Smooth muscle cell (in vitro differentiated cells): ENCODE measurements around the gene ZKSCAN1. TPM values are rescaled to one million over a fixed set of nuclear protein-coding genes. Genes with fewer than 3 reads are reported as not detected.

ENCODE experiments used
- DNase-seq: peaks from one replicate; lab custom pipeline; 2025; ENCODE audit not compliant: unreplicated experiment; lab: John Stamatoyannopoulos, UW
- H2AFZ ChIP-seq: fragments of 200-600 bp; sonication (generic); 2 replicates; pipeline ENCODE4 v1.6.0; 2016; ENCODE audit warnings: antibody characterized with exemption, low read depth, mild to moderate bottlenecking
- H3F3A ChIP-seq: fragments of 200-600 bp; sonication (generic); 2 replicates; pipeline ENCODE4 v1.6.0; 2017; ENCODE audit warnings: antibody characterized with exemption, low read depth
- H3K27ac ChIP-seq: fragments of 200-600 bp; sonication (generic); 2 replicates; pipeline ENCODE4 v1.5.1; 2016; ENCODE audit warnings: low read depth, mild to moderate bottlenecking
- H3K27me3 ChIP-seq: fragments of 200-600 bp; sonication (generic); 2 replicates; pipeline ENCODE4 v1.6.1; 2016; ENCODE audit warnings: low read depth, mild to moderate bottlenecking
- H3K36me3 ChIP-seq: fragments of 200-600 bp; sonication (generic); 2 replicates; pipeline ENCODE4 v1.5.1; 2016; ENCODE audit warnings: low read depth
- H3K4me1 ChIP-seq: fragments of 200-600 bp; sonication (generic); 2 replicates; pipeline ENCODE4 v1.5.1; 2016; ENCODE audit warnings: low read depth
- H3K4me2 ChIP-seq: fragments of 200-600 bp; sonication (generic); 2 replicates; pipeline ENCODE4 v1.6.0; 2016; ENCODE audit warnings: mild to moderate bottlenecking
- H3K4me3 ChIP-seq: fragments of 200-600 bp; sonication (generic); 2 replicates; pipeline ENCODE4 v1.5.1; 2016; ENCODE audit warnings: mild to moderate bottlenecking
- H3K79me2 ChIP-seq: fragments of 200-600 bp; sonication (generic); 2 replicates; pipeline ENCODE4 v1.6.0; 2016; ENCODE audit warnings: low read depth, mild to moderate bottlenecking
- H3K9ac ChIP-seq: fragments of 200-600 bp; sonication (generic); 2 replicates; pipeline ENCODE4 v1.6.0; 2016; ENCODE audit warnings: low read depth
- H3K9me3 ChIP-seq: fragments of 200-600 bp; sonication (generic); replicated peaks from 2 replicates; pipeline ENCODE4 v1.5.1; 2016; ENCODE audit warnings: low read depth
- H4K20me1 ChIP-seq: fragments of 200-600 bp; sonication (generic); 2 replicates; pipeline ENCODE4 v1.6.0; 2016; ENCODE audit warnings: low read depth
- CTCF ChIP-seq: fragments of 200-600 bp; sonication (generic); IDR thresholded peaks from 2 replicates; pipeline ENCODE4 v1.5.1; 2017; ENCODE audit warnings: borderline replicate concordance, mild to moderate bottlenecking, antibody characterized with exemption; ENCODE audit not compliant: insufficient read depth, poor library complexity, severe bottlenecking
- WGBS: methylation state at CpG from one replicate; pipeline ENCODE4 v1.1.7; 2016; ENCODE audit warnings: low lambda C conversion rate; 5-methylcytosine and 5-hydroxymethylcytosine counted together
- polyA plus RNA-seq: library from polyadenylated mRNA; unstranded; fragments of >200 nt; fragmentation: Nextera tagmentation; extraction: Ambion mirVana; gene quantifications from 2 replicates; pipeline ENCODE4 v1.2.1, GENCODE V29; 2016
- total RNA-seq: library from RNA; depleted of rRNA; stranded (reverse); fragments of >200 nt; gene quantifications from 2 replicates; pipeline ENCODE4 v1.2.3, GENCODE V29; 2014

The ZKSCAN1 gene
- total and polyA plus RNA-seq, 2 experiments from 2014 or later: 26.0 to 43.9 TPM

- peaks cover 10% of the 10 kb centered on the region for H3K4me1 ChIP-seq
- peak overlapping the region; percentile 94 for H3K4me3 ChIP-seq
- H3K9me3 ChIP-seq: no peaks in the 10 kb centered on the region
- peaks cover 69% of the 10 kb centered on the region for H3K79me2 ChIP-seq
- no peak overlapping the region for H3K9ac ChIP-seq
- H3K36me3 ChIP-seq: no peaks in the 10 kb centered on the region
- H3K27ac ChIP-seq: no peak overlapping the region
- H2AFZ ChIP-seq: no peak overlapping the region
- no peaks in the 10 kb centered on the region for H3K27me3 ChIP-seq
- peaks cover 52% of the 10 kb centered on the region for H4K20me1 ChIP-seq
- DNase-seq: no peak
- 92% methylated on average over 11 of the region's 11 CpGs for WGBS
- H3K4me2 ChIP-seq: peak overlapping the region; percentile 97
- TF ChIP-seq CTCF: no peak
- H3F3A ChIP-seq: no peaks in the 10 kb centered on the region
These were observed 1.9 kb downstream of the ZKSCAN1 start for GRCh38 chr7:100017300-100017699.

- H3K27ac ChIP-seq: no peak overlapping the region
- WGBS: 94% methylated on average over 5 of the region's 5 CpGs
These were observed 2.5 kb downstream of the ZKSCAN1 start for GRCh38 chr7:100017875-100018274.

GRCh38 chr7:100019908-100020307, 4.5 kb downstream of the ZKSCAN1 start:
- Histone ChIP-seq H3K27me3 (no peaks in the 10 kb centered on the region), H3K27ac (no peak overlapping the region), H3K9me3 (no peaks in the 10 kb centered on the region), H3K4me1 (peaks cover 10% of the 10 kb centered on the region), H4K20me1 (peaks cover 75% of the 10 kb centered on the region), H3K4me2 (no peak overlapping the region), H2AFZ (no peak overlapping the region), H3K9ac (no peak overlapping the region), H3F3A (no peaks in the 10 kb centered on the region), H3K79me2 (peaks cover 69% of the 10 kb centered on the region), H3K36me3 (peaks cover 14% of the 10 kb centered on the region), H3K4me3 (no peak overlapping the region)
- WGBS: 91% methylated on average over 7 of the region's 7 CpGs
- DNase-seq: no peak
- no peak for TF ChIP-seq CTCF

More at GRCh38 chr7:100017875-100018274, 2.5 kb downstream of the ZKSCAN1 start:
- Histone ChIP-seq H3K4me1 (peaks cover 10% of the 10 kb centered on the region), H3K9me3 (no peaks in the 10 kb centered on the region), H3K79me2 (peaks cover 69% of the 10 kb centered on the region), H3K27me3 (no peaks in the 10 kb centered on the region), H4K20me1 (peaks cover 58% of the 10 kb centered on the region), H3K36me3 (no peaks in the 10 kb centered on the region), H3K4me2 (no peak overlapping the region), H3F3A (no peaks in the 10 kb centered on the region), H2AFZ (no peak overlapping the region), H3K9ac (no peak overlapping the region), H3K4me3 (peak overlapping the region; percentile 94)
- no peak for TF ChIP-seq CTCF
- DNase-seq: no peak

GRCh38 chr7:100021297-100021696, 5.9 kb downstream of the ZKSCAN1 start:
- peaks cover 10% of the 10 kb centered on the region for H3K4me1 ChIP-seq
- H3K4me3 ChIP-seq: no peak overlapping the region
- no peaks in the 10 kb centered on the region for H3F3A ChIP-seq
- H3K79me2 ChIP-seq: peaks cover 60% of the 10 kb centered on the region
- H3K4me2 ChIP-seq: no peak overlapping the region
- H3K27me3 ChIP-seq: no peaks in the 10 kb centered on the region
- no peak for DNase-seq
- 98% methylated on average over 3 of the region's 3 CpGs for WGBS
- H2AFZ ChIP-seq: no peak overlapping the region
- no peak overlapping the region for H3K27ac ChIP-seq
- peaks cover 18% of the 10 kb centered on the region for H3K36me3 ChIP-seq
- no peak for TF ChIP-seq CTCF
- H4K20me1 ChIP-seq: peaks cover 75% of the 10 kb centered on the region
- no peak overlapping the region for H3K9ac ChIP-seq
- no peaks in the 10 kb centered on the region for H3K9me3 ChIP-seq
